ENCODE results near the gene KLF5. TPM values are rescaled to one million over a fixed set of nuclear protein-coding genes. Genes with fewer than 3 reads are reported as not detected.

The KLF5 gene
- total RNA-seq, 4 donors from 2014 or later, result 2.3 to 8.3 (median 4.7) TPM

- Histone ChIP-seq H3K27me3 (no peaks in the 10 kb centered on the region), H3K36me3 (no peaks in the 10 kb centered on the region), H3K4me1 (no peaks in the 10 kb centered on the region), H3K9me3 (peaks cover 0 to 24% (median 8%) of the 10 kb centered on the region in 4 donors), H3K27ac (replicated peaks in 1 of 4) (no peak overlapping the region), H3K4me3 (no peak overlapping the region)
- DNase-seq (ENCODE audit: extremely low spot score), result no peak
- TF ChIP-seq POLR2A (IDR thresholded peaks at IDR 0.05; ENCODE audit: low read depth), result no peak
- WGBS, result 95% methylated on average over 4 of the region's 4 CpGs
- intact Hi-C loops (cut with DNase I), result no loop called here
These were observed 29.6 kb downstream of the KLF5 start for GRCh38 chr13:73088332-73088935.

- Histone ChIP-seq H3K27me3 (no peaks in the 10 kb centered on the region), H3K4me1 (no peaks in the 10 kb centered on the region), H3K9me3 (peaks cover 0 to 24% (median 8%) of the 10 kb centered on the region in 4 donors), H3K27ac (replicated peaks in 1 of 4) (no peak overlapping the region), H3K4me3 (no peak overlapping the region), H3K36me3 (no peaks in the 10 kb centered on the region)
- WGBS, result 93% methylated on average over 4 of the region's 4 CpGs
- intact Hi-C loops (cut with DNase I), result no loop called here
- DNase-seq (ENCODE audit: extremely low spot score), result no peak
- no peak for TF ChIP-seq POLR2A (IDR thresholded peaks at IDR 0.05; ENCODE audit: low read depth)
- TF ChIP-seq EP300 (IDR thresholded peaks at IDR 0.05), result no peak
These were observed 30.4 kb downstream of the KLF5 start for GRCh38 chr13:73089213-73089612.

GRCh38 chr13:73090116-73090822 is 31.5 kb downstream of the KLF5 start:
- Histone ChIP-seq H3K4me3 (no peak overlapping the region), H3K27ac (replicated peaks in 1 of 4) (no peak overlapping the region), H3K27me3 (no peaks in the 10 kb centered on the region), H3K4me1 (no peaks in the 10 kb centered on the region), H3K9me3 (peaks cover 0 to 24% (median 8%) of the 10 kb centered on the region in 4 donors), H3K36me3 (no peaks in the 10 kb centered on the region)
- intact Hi-C loops (cut with DNase I), result no loop called here
- WGBS, result 70% methylated on average over 6 of the region's 8 CpGs
- DNase-seq (ENCODE audit: extremely low spot score), result no peak
- TF ChIP-seq EP300 (IDR thresholded peaks at IDR 0.05), result no peak

GRCh38 chr13:73090823-73091187 is 32.0 kb downstream of the KLF5 start:
- intact Hi-C loops (cut with DNase I), result no loop called here
- no peaks in the 10 kb centered on the region for H3K4me1 ChIP-seq
- WGBS, result 95% methylated on average over 1 of the region's 1 CpG
- no peaks in the 10 kb centered on the region for H3K27me3 ChIP-seq
- H3K4me3 ChIP-seq, result no peak overlapping the region
- TF ChIP-seq CTCF (IDR thresholded peaks at IDR 0.05) (no peak), POLR2AphosphoS5 (IDR thresholded peaks at IDR 0.05) (no peak), POLR2A (IDR thresholded peaks at IDR 0.05; ENCODE audit: low read depth) (no peak)
- H3K9me3 ChIP-seq, result peaks cover 0 to 24% (median 8%) of the 10 kb centered on the region in 4 donors
- no peak for DNase-seq (ENCODE audit: extremely low spot score)
- no peaks in the 10 kb centered on the region for H3K36me3 ChIP-seq
- H3K27ac ChIP-seq (replicated peaks in 1 of 4), result no peak overlapping the region

- H3K4me1 ChIP-seq, result no peaks in the 10 kb centered on the region
- H3K36me3 ChIP-seq, result no peaks in the 10 kb centered on the region
- intact Hi-C loops (cut with DNase I), result no loop called here
- TF ChIP-seq POLR2A (IDR thresholded peaks at IDR 0.05; ENCODE audit: low read depth), result no peak
- TF ChIP-seq EP300 (IDR thresholded peaks at IDR 0.05), result no peak
- TF ChIP-seq POLR2AphosphoS5 (IDR thresholded peaks at IDR 0.05), result no peak
- no peak for TF ChIP-seq CTCF (IDR thresholded peaks at IDR 0.05)
- no peak for DNase-seq (ENCODE audit: extremely low spot score)
- H3K27ac ChIP-seq (replicated peaks in 1 of 4), result no peak overlapping the region
- H3K27me3 ChIP-seq, result no peaks in the 10 kb centered on the region
- no peak overlapping the region for H3K4me3 ChIP-seq
- H3K9me3 ChIP-seq, result peaks cover 0 to 19% (median 7%) of the 10 kb centered on the region in 4 donors
These were observed 34.0 kb downstream of the KLF5 start for GRCh38 chr13:73092829-73093228.

GRCh38 chr13:73096173-73096572 is 37.4 kb downstream of the KLF5 start:
- Histone ChIP-seq H3K36me3 (no peaks in the 10 kb centered on the region), H3K9me3 (no peaks in the 10 kb centered on the region), H3K27me3 (no peaks in the 10 kb centered on the region), H3K4me1 (no peaks in the 10 kb centered on the region), H3K4me3 (no peak overlapping the region), H3K27ac (replicated peaks in 1 of 4) (no peak overlapping the region)
- 35% methylated on average over 2 of the region's 2 CpGs for WGBS
- TF ChIP-seq CTCF (IDR thresholded peaks at IDR 0.05) (no peak), POLR2AphosphoS5 (IDR thresholded peaks at IDR 0.05) (no peak), POLR2A (IDR thresholded peaks at IDR 0.05; ENCODE audit: low read depth) (no peak), EP300 (IDR thresholded peaks at IDR 0.05) (no peak)
- intact Hi-C loops (cut with DNase I), result no loop called here
- DNase-seq (ENCODE audit: extremely low spot score), result no peak
